NB4 (cell line): ENCODE data around the gene BRSK1.

Experiments used
- DNase-seq: peaks from one replicate; pipeline ENCODE4 v3.0.0; 2010; ENCODE audit warnings: low read depth
- H3K4me3 ChIP-seq: one replicate; pipeline ENCODE4 v1.5.1; 2011; ENCODE audit warnings: mild to moderate bottlenecking, low read depth, low read length, moderate library complexity
- CTCF ChIP-seq: IDR thresholded peaks from one replicate; pipeline ENCODE4 v1.5.1; 2012; ENCODE audit warnings: low read depth, low read length
- MAX ChIP-seq: IDR thresholded peaks from 2 replicates; pipeline ENCODE4 v1.6.1; 2011; ENCODE audit warnings: low read depth, low read length
- MYC ChIP-seq: IDR thresholded peaks from 2 replicates; pipeline ENCODE4 v1.6.1; 2011; ENCODE audit warnings: low read depth, low read length
- POLR2A ChIP-seq: IDR thresholded peaks from 2 replicates; pipeline ENCODE4 v1.6.1; 2011; ENCODE audit warnings: mild to moderate bottlenecking; ENCODE audit not compliant: insufficient read length; ENCODE audit errors: extremely low read depth

The BRSK1 gene

GRCh38 chr19:55303477-55303876, 19.7 kb downstream of the BRSK1 start:
- DNase-seq = no peak
- TF ChIP-seq POLR2A (no peak), MYC (no peak), MAX (no peak), CTCF (no peak)
- no peak overlapping the region for H3K4me3 ChIP-seq

- DNase-seq = peak; percentile 71
- H3K4me3 ChIP-seq = no peak overlapping the region
- no peak for TF ChIP-seq POLR2A
- TF ChIP-seq MYC = no peak; the same call in 1 of the 2 replicates
- no peak for TF ChIP-seq MAX
- no peak for TF ChIP-seq CTCF
Observed at GRCh38 chr19:55304279-55304978, 20.6 kb downstream of the BRSK1 start.

- DNase-seq = no peak
- TF ChIP-seq MAX = no peak
- no peak for TF ChIP-seq CTCF
- no peak for TF ChIP-seq POLR2A
- TF ChIP-seq MYC = no peak
Observed at GRCh38 chr19:55304980-55305379, 21.2 kb downstream of the BRSK1 start.

GRCh38 chr19:55305491-55305890, 21.7 kb downstream of the BRSK1 start:
- no peak overlapping the region for H3K4me3 ChIP-seq
- no peak for TF ChIP-seq MAX
- peak; percentile 32; the same call in 1 of the 2 replicates for TF ChIP-seq MYC
- no peak for TF ChIP-seq CTCF
- TF ChIP-seq POLR2A = no peak
- peak; percentile 57 for DNase-seq

More at GRCh38 chr19:55304980-55305379, 21.2 kb downstream of the BRSK1 start:
- no peak overlapping the region for H3K4me3 ChIP-seq

GRCh38 chr19:55305983-55306562, 22.3 kb downstream of the BRSK1 start:
- DNase-seq = peak; percentile 47
- TF ChIP-seq CTCF (no peak), POLR2A (no peak), MYC (no peak), MAX (no peak)
- H3K4me3 ChIP-seq = no peak overlapping the region
